ENCODE results near the gene BRCA1.

DNA sequence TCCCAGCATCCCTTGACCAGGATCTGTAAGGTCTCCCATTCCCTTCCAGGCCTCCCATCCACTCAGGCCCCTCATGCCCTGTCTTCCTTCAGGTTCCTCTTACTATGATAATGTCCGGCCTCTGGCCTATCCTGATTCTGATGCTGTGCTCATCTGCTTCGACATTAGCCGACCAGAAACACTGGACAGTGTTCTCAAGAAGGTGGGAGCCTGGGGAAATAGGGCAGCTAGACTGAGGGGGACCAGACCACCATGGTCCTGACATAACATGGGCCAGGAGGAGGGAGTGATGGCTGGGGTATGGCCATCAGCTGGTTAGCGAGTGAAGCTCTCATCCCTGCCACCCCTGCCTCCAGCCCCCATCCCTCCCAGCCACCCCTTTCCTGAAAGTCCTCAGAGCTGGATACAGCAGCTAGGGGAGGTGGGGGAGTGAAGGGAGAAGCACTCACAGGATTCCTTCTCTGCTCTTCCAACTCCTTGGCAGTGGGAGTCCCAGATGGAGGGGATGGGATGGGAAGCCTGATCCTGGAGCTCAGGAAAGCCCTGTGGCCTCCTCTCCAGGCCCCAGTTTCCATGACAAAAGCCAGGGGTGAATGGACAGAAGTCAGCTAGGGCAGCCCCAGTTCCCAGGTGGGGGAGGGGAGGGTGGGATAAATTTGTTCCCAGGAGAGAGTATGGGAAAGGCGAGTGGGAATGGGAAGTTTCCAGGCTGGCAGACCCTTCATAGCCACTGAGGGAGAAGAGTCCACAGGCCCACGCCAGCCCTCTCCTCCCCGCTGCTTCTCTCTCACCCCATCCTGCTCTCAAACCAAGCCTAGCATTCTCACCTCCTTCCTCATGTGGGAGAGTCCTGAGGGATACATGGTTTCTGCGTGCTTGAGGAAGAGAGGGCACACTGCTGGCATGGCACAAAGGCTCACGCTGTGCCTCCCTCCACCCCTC lies 97.8 kb downstream of the BRCA1 start:
- no peak for TF ChIP-seq POLR2AphosphoS5 (IDR thresholded peaks at IDR 0.05; ENCODE audit: low read depth, low read length)
- TF ChIP-seq, protein P1, sequence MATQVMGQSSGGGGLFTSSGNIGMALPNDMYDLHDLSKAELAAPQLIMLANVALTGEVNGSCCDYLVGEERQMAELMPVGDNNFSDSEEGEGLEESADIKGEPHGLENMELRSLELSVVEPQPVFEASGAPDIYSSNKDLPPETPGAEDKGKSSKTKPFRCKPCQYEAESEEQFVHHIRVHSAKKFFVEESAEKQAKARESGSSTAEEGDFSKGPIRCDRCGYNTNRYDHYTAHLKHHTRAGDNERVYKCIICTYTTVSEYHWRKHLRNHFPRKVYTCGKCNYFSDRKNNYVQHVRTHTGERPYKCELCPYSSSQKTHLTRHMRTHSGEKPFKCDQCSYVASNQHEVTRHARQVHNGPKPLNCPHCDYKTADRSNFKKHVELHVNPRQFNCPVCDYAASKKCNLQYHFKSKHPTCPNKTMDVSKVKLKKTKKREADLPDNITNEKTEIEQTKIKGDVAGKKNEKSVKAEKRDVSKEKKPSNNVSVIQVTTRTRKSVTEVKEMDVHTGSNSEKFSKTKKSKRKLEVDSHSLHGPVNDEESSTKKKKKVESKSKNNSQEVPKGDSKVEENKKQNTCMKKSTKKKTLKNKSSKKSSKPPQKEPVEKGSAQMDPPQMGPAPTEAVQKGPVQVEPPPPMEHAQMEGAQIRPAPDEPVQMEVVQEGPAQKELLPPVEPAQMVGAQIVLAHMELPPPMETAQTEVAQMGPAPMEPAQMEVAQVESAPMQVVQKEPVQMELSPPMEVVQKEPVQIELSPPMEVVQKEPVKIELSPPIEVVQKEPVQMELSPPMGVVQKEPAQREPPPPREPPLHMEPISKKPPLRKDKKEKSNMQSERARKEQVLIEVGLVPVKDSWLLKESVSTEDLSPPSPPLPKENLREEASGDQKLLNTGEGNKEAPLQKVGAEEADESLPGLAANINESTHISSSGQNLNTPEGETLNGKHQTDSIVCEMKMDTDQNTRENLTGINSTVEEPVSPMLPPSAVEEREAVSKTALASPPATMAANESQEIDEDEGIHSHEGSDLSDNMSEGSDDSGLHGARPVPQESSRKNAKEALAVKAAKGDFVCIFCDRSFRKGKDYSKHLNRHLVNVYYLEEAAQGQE (IDR thresholded peaks at IDR 0.05; ENCODE audit: insufficient read depth in 1 of 2, low read depth in 2 of 2, low read length in 2 of 2): no peak
- no peak for TF ChIP-seq FOXP2 (optimal IDR thresholded peaks at IDR 0.05; ENCODE audit: borderline replicate concordance, extremely low read depth, extremely low read length, insufficient read depth)
- no peak for TF ChIP-seq TAF1 (IDR thresholded peaks at IDR 0.05; ENCODE audit: borderline replicate concordance, insufficient read depth, low read length)
- no peak for TF ChIP-seq SIN3A (IDR thresholded peaks at IDR 0.05; ENCODE audit: borderline replicate concordance, insufficient read depth, low read length)
